NCI-H1092 treated with DMSO at 0.1 percent for 48 hours (cell line): Measurements from ENCODE around the gene NHSL1.

ENCODE experiments used
- DNase-seq: peaks from one replicate; lab custom pipeline; 2025; lab: John Stamatoyannopoulos, UW

NHSL1 gene

DNA sequence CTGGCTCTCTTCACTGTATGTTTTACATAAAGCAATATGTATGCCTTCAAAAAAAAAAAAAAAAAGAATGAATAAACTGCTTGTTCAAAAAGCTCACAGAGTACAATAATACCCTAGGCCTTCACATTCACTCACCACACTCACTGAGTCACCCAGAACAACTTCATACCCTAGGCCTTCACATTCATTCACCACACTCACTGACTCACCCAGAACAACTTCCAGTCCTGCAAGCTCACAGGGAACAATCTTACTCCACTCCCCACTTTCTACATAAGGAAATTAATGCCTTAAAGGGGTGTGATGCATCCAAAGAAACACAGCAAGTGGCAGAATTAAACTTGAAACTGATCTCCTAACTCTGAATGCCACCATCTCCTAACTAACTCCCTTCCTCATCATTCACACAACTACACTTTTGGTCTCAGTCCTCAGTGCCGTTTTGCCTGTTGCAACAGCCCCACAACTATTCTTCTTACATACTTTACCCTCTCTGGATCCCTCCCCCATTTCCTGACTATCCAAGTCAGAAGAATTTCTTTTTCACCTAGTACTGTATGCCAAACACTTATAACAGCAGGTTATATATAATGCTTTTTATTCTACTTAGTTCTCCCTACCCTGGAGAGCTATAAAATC lies 34.2 kb downstream of the NHSL1 start:
- DNase-seq: no peak

DNA sequence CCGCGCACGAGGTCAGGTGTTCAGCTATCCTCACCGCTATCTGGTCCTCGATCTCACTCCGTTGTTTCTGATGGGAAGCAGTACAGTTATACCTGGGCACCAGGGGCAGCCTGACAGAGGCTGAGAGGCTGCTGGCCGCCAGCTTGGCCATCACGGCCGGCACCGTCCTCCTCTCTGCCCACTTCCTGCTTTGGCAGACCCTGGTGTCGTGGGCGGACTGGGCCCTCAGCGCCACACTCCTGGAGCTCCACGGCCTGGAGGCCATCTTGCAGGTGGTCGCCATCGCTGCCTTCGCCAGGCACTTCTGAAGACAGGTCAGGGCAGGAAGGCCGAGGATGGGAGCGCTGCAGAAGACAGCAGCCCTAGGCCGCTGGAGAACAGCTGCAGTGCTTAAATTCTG lies 35.2 kb downstream of the NHSL1 start:
- DNase-seq: no peak

DNA sequence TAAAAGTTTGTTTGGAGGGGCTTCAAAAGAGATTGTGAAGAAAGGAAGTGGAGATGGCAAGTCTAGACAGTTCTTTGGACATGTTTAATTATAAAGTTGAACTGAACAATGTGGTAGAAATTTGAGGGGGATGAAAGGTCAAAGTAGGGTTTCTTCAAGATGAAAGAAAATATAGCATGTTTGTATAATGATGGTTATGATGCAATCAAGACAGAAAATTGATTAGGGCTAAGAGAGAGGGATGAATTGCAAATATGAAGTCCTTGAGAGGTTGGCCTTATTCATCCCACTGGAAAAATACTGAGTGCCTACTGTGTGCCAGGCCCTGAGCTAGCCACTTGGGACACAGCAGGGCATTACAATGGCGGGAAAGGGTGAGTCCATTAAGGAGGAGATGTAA lies 37.6 kb downstream of the NHSL1 start:
- DNase-seq: no peak

DNA sequence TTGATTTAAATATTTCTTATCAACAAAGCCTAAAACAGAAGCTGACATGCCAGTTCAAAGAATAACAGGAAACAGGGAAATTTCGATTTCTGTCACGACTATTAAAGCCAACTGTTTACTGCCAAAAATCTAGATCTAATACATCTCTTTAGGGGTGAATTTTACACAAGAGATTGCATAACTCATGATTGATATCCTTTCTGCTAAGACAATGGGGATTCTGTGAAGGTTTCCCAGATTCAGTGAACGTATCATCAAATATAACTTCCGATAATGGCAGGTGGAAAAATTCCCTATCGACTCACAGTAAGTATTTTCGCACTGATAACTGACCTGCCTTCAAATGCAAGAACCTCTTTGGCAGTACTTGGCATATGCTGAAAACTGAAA lies 42.9 kb downstream of the NHSL1 start:
- DNase-seq: no peak

DNA sequence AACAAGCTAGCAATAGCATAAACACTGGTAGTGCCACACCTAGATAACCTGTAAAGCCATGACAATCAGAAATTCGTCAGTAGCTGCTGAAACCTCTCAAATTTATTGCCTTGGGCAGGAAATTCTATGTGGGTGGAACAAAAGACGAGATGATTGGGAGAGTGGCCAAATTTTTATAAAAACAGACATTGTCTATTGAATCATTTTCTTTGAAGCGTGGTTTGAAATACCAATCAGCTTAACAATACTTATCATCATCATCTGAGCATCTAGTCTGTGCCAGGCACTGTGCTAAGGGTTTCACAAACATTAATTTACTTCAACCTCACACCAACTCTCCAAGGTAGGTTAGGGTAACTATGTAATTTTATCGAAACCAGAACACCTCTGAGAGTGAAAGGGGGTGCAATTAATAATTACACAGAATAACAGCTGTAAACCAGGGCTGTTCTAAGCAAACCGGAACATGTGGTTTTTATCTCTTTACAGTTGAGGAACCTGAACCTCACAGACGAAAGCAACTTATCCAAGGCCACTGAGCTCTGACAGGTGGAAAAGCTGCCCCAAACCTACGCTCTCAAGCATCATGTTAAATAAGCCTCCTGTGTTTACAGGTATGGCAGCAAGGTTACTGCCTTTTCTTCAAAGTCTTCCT lies 43.4 kb downstream of the NHSL1 start:
- DNase-seq: no peak

DNA sequence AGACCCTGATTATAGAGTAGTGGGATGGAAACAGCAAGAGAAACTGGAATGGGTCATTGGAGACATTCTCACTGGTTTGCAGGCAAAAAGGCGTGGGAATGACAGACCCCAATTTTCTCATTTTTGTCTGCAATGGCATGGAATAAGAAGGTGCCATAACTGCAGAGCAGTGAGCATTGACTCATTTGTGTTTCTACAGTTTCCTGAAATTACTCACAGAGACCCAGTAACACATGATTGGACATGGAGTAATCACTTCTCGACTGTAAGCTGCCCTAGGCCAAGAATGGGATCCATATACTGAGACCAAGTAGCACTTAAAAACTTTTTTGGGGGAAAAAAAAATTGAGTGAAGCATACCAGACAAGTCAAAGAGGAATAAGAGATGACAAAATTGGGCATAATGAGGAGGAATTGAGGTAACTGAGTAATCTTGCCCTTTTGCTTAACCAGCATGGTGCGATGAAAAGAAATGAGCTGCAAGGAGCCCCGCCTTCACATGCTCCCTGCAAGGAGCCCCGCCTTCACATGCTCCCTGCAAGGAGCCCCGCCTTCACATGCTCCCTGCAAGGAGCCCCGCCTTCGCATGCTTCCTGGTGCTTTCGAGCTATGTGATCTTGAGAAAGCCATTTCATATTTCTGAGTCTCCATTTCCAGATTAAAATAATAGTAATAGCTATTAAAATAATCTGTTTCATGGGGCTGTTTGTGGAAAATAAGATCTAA lies 44.1 kb downstream of the NHSL1 start:
- DNase-seq: no peak

DNA sequence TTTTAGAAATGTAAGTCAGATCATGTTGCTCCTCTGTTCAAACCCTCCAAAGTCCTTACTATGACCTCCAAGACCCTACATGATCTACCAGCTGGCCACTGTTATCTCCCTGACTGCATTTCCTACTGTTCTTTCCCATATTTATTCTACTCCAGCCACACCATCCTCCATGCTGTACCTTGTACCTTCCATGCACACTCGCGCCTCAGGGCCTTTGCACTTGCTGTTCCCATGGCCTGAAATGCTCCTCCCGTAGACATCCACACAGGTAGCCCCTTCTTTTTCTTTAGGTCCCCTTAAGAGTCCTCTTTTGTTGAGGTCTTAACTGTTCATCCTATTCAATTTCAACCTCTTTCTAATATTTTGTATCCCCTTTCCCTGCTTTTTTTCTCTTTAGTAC lies 48.3 kb downstream of the NHSL1 start:
- no peak for DNase-seq

DNA sequence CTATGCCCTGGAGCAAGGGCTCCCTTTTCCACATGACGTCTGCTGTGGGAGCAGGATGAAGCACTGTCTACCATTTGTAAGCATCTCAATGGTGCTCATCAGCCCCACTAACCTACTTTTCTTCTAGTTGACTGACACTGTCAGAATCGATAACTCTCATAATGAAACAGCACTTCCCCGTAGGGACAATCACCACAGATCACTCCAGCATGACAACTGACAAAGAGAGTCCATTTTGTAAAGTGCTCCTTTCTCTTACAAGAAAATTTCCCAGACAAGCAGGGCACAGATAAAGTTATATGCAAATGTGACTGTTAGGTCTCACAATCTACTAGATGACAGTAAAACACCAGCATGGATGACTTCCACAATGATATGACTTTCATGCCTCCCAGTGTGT lies 48.8 kb downstream of the NHSL1 start:
- DNase-seq: no peak

DNA sequence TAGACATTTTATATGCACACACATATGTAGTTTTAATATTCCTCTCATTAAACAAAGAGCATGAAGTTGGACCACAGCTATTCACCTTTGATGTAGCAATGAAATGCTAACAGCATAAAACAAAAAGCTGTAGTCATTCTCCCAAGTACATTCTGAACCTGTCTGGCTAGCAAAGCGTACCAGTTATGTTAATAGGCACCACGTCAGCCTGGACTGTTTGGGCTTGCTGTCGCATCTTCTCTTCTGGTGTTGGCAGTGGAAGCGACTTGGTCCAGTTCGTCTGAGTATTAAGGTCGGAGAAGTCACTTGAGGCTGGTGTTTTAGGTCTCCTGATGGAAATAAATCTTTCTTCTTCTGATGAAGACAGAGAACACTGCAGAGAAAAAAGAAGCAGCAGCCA lies 52.5 kb downstream of the NHSL1 start:
- no peak for DNase-seq

DNA sequence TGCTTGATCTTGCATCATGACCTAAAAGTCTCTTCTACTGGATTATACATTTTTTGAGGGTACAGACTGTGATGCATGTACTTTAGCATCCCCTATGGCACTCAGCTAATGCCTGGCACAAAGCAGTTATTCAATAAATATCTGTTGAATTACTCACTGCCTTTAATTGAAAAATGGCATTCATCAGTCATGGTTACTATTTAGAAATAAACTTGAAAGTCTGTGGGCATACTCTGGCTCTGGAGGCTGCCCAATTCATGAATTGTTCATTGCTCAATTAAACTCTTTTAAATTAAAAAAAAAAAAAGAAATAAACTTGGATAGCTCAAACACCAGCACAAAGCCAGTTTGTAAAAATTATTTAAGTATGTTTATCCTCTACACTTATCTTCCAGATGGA lies 55.3 kb downstream of the NHSL1 start:
- DNase-seq: no peak

DNA sequence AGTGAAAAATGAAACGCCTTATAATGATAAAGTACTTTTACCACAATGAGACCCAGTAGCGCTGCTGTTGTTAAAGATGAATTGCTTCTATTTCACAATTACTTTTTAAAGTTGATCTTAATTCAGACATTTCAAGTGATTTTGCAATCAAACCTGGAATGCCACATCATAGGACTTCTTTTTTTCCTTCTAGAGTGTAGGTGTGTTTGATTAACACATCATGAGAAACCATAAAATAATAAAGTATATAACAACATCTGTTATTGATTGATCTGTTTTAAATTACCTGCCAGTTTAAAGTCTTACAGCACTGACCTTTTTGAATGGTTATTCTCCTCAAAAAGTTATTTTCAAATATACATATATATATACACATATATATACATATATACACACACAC lies 56.6 kb downstream of the NHSL1 start:
- no peak for DNase-seq

DNA sequence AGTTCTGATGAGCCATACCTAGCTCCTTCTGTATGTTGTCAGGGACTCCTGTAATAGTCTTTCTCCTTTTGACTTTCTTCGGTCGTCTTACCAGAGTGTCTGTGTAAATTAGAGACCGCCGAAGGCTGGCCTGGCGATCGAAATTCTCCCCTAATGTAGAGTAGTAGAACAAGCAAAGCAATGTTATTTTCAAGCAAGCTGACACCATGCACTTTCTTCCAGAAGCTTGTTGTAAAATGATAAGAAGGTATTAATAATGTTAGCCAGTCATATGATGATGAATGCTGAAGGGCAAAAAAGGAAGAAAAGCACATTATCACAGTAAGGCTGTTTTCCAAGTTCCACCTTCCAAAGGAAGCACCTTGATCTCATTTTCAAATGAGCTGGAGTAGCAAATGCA lies 57.3 kb downstream of the NHSL1 start:
- no peak for DNase-seq

DNA sequence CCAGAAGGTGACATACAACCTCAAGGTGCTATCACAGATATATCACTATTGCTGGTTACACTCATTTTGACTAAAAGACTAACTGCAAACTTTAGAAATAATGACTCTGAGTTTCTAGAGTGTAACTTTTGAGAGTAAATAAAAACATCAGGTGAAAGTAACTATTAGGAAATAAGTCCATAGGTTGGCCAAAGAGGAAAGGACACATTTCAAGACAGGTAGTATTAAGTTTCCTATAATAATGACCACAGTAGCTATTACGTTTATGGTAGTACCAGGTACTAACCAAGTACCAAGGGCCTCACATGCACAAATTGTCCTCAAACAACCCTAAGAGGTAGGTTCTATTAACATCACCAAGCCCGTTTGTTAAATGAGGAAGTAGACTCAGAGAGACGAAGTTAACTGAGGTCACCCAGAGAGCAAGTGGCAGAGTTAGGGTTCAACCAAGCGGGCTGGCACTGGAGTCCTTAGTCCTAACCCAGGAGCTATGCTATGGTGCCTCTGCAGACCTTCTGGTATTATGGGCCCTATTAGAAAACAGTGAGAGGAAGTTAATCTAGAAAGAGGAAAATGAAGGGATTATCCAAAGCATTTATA lies 58.4 kb downstream of the NHSL1 start:
- DNase-seq: no peak

DNA sequence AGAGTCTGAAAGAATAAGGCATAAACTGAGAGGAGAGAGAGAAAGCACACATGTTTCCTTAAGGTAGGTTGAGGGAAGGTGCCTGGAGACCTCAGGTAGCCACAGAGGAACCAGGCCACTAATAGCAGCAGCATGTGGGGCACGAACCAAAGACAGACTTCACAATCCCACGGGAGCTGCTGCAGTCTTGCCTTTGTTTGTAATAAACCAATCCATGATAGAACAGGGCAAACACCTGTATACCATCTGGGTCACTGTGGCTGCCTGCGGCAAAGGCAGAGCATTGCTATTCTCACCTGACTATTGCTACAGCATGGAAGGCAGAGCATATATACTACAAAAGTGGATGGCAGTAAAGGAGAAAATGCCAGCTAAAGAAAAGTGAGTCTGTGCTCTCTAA lies 59.0 kb downstream of the NHSL1 start:
- no peak for DNase-seq

DNA sequence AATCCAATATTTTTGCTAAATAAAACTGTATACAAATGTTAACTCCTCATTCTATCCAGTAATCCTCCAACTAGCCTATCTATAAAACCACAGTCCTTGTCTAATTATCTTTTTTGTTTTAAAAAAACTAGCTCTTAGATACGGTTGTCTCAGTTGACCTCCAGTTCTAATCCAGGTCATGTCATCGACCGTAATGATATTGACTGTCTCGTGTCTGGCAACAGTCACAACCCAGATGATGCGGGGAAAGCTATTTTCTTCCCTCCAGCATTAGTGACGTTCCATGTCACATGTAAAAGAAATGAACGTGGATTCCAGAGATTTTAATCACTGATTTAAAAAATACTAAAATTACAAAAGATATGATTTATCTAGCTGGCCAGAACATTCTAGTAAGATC lies 59.7 kb downstream of the NHSL1 start:
- no peak for DNase-seq

DNA sequence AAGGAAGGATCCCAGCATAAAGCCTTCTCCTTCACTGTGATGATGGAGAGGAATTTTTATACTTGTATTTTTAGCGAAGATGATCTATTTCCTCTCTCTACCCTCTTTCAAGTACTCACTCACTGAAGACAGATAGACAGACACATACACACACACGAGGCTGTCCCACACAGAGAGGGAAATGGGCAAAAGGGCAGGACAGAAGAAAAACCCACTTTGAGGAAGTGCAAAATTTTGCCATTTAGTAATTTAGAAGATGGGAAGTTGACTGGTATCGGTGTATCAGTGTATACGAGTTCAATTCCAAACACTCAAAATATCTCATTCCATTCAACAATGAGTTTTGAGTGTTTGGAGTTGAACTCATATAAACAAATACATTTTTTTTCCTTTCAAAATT lies 64.4 kb downstream of the NHSL1 start:
- DNase-seq: no peak

DNA sequence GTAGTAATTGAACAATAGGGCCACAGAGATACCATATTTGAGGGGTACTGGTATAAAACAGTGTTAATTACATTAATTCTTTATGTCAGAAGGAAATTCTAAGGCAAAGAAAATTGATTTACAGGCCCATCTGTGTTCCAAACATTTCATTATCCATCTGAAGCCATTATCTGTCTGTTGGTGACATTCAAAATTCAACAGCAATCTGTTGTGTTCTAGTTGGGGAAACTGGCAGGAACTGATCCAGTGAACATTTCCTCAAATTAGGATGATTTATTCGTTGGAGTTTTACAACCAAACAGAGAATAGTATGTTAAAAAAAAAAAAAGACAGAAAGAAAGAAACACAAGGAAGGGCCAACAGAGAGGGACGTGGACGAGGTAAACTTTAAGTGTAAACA lies 65.2 kb downstream of the NHSL1 start:
- DNase-seq: no peak

DNA sequence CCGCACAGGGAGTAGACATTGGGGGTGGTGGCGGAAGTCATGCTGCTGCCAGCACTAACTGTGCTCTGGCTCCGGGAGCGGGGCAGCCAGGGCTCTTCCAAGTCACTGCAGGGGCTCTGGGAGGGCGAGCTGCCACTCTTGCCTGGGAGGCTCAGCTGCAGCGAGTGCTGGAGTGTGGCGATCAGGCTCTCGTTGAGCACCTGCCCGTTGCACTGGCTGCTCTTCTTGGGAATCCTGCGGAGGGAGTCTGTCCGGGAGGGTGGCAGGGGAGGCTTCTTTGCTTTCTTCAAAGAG lies 67.3 kb downstream of the NHSL1 start:
- no peak for DNase-seq

DNA sequence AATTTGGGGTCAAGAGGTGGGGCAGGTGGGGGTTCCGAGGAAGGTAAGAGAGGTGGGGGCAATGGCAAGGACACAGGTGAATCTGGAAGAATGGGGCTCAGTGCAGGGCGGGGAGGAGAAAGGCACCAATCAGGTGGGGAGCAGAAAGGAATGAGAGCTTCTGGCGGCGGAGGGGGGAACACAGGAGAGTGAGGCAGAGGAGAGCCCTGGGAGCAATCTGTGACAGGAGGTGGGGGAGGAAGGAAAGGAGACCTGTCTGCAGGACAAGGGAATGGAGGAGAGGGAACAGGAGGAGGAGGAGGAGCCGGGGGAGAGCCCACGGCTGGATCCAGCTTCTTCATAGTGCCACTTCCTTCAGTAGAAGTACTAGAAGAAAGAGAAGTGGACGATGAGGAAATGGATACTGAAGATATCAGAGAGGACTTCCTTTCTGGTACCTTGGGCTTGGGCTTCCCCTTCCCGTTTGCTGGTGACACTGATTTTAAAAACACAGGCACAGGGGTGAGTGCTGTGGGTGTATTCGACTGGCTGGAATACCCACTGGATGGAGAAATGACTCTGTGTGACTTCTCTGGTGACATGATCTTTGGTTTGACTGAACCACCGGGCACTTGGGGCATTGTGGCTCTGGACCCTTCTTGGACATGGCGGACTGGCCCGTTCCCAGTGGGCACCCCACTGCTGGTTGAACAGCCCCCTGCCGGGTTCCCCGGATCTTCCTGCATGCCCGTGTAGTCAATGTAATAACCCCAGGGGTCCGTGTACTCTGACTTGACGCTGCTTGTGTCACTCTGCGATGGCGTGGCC lies 67.8 kb downstream of the NHSL1 start:
- no peak for DNase-seq

DNA sequence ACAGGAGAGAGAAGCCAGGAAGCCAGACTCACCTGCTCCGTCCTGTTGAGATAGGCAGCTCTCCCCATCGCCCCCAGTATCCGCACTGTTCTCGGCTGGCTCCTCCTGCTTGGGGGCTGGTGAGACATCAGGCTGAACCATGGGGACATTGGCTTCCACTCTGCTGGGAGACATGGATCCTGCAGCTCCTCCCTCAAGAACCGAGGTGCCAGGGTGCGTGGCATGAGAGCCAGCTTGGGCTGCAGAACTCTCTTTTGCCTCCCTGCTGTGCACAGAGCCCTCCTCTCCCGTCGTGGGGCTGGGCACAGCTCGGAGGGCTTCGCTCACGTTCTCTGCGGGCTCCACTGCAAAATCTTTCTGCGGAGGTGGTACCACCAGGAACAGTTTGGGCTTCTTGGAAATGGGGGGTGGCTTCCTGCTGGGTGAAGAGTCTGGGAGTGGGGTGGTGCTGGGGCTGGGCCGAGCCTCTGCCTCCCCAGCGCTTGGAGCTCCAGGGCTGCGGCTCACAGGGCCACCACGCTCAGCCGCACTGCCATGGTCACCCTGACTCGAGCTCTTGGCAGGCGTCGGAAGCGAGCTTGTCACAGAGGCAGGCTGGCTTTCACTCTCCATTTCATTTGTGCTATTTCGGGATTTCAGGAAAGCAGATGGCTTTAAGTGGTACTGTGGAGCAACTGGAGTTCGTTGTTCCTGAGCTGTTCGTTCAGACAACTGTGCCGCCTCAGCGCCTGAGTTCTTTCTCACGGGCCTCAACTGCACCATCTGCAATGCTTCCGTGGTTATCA lies 68.7 kb downstream of the NHSL1 start:
- DNase-seq: no peak

DNA sequence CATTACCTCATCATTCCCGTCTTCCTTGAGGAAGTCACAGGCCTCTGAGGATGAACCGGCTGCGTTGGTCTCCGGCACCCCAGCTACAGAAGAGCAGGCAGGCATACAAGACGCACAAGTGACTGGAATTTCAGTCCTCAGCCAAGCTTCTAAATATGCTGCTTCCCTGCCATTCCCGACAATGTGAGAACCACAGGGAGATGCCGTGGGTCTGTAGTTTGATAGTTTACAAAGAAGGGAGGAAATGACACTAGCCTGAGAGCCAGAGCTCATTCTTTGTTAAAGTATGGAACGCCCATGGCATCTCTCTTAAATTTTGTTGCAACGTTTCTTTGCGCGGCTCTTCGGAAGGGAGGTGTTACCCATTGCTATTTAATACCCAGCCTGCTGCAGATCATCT lies 69.5 kb downstream of the NHSL1 start:
- no peak for DNase-seq
